Iris pigment epithelial cell (primary cell): ENCODE measurements around the gene UNC50.
"Not testable (repeated sequence)": the region's sequence is repeated elsewhere in the genome, so short reads cannot be mapped to it uniquely, and the experiment has no call there.

Source experiments
- DNase-seq: peaks from one replicate; pipeline ENCODE4 v3.0.0-alpha.2; 2011; ENCODE audit warnings: low read depth

UNC50 gene

GRCh38 chr2:98608962-98609604 is 694 bp downstream of the UNC50 start:
- DNase-seq: peak; percentile 67

- DNase-seq: no peak
Observed at GRCh38 chr2:98614024-98614739, 5.8 kb downstream of the UNC50 start.

GRCh38 chr2:98615481-98615880 is 7.1 kb downstream of the UNC50 start:
- no peak for DNase-seq

GRCh38 chr2:98617149-98617548 is 8.8 kb downstream of the UNC50 start:
- no peak for DNase-seq

- peak; percentile 69 for DNase-seq
Observed at GRCh38 chr2:98623657-98624056, 15.3 kb downstream of the UNC50 start.

- no peak for DNase-seq
Observed at GRCh38 chr2:98632351-98632750, 24.0 kb downstream of the UNC50 start.

GRCh38 chr2:98634406-98635092 is 26.2 kb downstream of the UNC50 start:
- peak; percentile 15 for DNase-seq

- no peak for DNase-seq
Observed at GRCh38 chr2:98637401-98638147, 29.2 kb downstream of the UNC50 start.

- DNase-seq: peak; percentile 52
Observed at GRCh38 chr2:98643496-98644100, 35.2 kb downstream of the UNC50 start.

- no peak for DNase-seq
Observed at GRCh38 chr2:98647636-98648035, 39.2 kb downstream of the UNC50 start.

- DNase-seq: no peak
Observed at GRCh38 chr2:98648451-98648850, 40.1 kb downstream of the UNC50 start.

- peak; percentile 70 for DNase-seq
Observed at GRCh38 chr2:98649135-98649991, 41.0 kb downstream of the UNC50 start.

GRCh38 chr2:98649992-98650375 is 41.6 kb downstream of the UNC50 start:
- no peak for DNase-seq

- no peak for DNase-seq
Observed at GRCh38 chr2:98650998-98651397, 42.6 kb downstream of the UNC50 start.

GRCh38 chr2:98654699-98655495 is 46.5 kb downstream of the UNC50 start:
- DNase-seq: no peak

GRCh38 chr2:98656800-98657199 is 48.4 kb downstream of the UNC50 start:
- DNase-seq: no peak

GRCh38 chr2:98658816-98659490 is 50.6 kb downstream of the UNC50 start:
- DNase-seq: no peak

GRCh38 chr2:98659491-98659840 is 51.1 kb downstream of the UNC50 start:
- not testable (repeated sequence) for DNase-seq

GRCh38 chr2:98663511-98664090 is 55.2 kb downstream of the UNC50 start:
- no peak for DNase-seq
